HG03521 (cell line): ENCODE measurements around the gene ZNF311.
"Not testable (repeated sequence)": the region's sequence is repeated elsewhere in the genome, so short reads cannot be mapped to it uniquely, and the experiment has no call there.

Source experiments
- ATAC-seq: cut with Tn5 transposase; IDR thresholded peaks from one replicate; pipeline ENCODE4 v1.9.1; 2021; ENCODE audit warnings: mild to moderate bottlenecking, moderate library complexity; ENCODE audit not compliant: unreplicated experiment

The ZNF311 gene

GRCh38 chr6:28983838-28984237 is 21.3 kb downstream of the ZNF311 start:
- no peak for ATAC-seq

DNA sequence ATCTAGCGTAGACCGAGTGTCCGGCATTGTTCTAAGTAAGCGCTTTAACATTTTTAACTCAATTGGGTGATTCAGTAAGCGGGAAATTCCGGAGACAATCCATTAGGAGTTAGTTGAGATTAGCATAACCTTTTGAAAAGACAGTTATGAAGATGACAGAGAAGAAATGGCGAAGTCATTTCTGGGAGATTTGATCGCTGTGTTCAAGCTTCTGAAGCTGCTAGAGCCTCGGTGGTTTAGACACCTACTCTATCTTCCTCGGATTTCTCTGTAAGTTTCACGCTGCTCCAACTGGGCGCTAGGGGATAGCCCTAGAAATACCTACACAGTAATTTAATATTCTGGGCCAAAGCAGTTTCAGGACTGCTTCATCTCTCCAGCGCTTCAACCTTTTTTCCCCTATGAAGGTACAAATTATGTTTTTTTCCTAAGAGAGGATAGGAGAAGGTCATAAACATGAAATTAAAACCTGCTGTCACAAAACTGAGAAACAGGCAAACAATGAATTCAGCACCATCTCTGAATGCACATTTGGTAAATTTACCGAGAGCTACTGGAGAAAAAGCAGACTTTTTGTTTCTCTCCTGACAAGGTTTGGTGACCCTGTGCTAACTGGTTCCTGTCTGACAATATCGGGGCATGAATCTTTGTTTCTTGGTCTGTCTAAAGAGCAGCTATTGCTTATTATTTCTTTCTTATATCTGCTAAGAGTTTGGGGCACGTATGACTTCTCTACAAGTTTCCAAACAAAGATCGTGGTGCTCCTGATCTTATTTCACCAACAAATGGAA is 22.4 kb downstream of the ZNF311 start:
- ATAC-seq = no peak

DNA sequence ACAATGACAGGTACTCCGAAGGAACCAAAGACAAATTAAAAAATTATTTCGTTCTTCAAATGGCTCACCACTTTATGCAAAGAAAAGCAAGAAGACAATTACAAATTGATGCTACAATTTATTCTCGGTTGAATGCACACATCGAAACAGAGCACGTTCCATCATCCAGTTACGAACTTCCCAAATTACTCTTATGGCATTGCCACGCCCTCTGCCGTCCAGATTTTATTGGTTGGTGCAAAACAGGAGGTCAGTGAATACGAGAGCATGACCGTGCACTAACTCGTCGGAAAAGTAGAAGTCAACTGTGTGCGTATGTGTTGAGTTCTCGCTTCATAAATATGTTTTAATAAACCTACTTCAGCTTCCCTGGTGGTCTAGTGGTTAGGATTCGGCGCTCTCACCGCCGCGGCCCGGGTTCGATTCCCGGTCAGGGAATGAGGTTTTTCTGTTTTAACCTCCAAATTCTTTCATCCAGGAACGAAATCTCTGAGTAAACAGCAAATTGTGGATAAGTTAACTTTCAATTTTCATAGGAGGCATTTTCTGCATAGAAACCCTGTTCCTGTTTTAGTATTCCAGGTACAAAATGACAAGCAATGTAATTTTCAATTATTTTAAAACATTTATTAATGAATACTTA is 23.2 kb downstream of the ZNF311 start:
- no peak for ATAC-seq

GRCh38 chr6:28981431-28981832 is 23.7 kb downstream of the ZNF311 start:
- no peak for ATAC-seq

DNA sequence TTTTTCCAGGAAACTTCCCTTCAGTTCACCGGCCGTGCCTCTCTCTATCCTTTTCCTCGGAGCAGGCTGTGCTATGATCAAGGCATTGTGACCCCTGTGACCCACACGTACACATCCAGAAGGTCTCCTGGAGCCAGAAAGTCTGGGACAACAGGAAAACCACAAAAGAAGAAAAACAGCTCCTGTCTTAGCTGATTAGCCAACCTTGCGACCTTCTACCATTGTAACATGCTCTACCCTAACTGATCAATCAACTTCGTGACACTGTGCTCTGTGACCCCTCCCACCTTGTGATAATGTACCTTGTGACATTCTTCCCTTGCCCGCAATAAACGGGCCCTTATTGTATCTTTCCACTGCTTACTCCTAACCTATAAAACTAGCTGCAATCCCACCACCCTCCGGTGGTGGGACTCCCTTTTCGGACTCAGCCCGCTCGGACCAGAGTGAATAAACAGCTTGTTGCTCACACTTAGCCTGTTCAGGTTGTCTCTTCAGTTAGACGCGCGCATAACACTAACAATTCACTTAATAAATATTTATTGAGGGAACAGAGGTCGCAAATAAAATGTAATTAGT is 24.2 kb downstream of the ZNF311 start:
- no peak for ATAC-seq

GRCh38 chr6:28980137-28980851 is 24.8 kb downstream of the ZNF311 start:
- ATAC-seq = no peak

DNA sequence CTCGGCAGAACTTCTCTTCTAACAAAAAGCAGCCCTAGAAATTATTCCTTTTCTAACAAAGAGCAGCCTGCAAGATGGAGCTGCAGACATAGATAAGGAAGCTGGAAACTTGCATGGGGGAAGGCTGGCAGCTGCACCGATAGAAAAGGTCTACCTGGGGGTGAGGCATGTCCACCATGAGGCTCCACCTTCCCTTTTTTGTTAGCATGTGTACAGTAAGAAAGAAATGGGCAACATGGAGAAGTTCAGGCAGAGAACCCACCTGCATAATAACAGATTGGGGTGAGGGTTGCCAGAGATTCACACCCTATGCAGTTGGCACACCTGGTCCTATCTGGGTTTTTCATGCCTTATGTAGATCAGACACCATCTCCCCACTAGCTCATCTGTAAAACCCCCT is 25.4 kb downstream of the ZNF311 start:
- no peak for ATAC-seq

GRCh38 chr6:28978959-28979561 is 26.1 kb downstream of the ZNF311 start:
- no peak for ATAC-seq

- no peak for ATAC-seq
Observed at GRCh38 chr6:28978133-28978491, 27.0 kb downstream of the ZNF311 start.

DNA sequence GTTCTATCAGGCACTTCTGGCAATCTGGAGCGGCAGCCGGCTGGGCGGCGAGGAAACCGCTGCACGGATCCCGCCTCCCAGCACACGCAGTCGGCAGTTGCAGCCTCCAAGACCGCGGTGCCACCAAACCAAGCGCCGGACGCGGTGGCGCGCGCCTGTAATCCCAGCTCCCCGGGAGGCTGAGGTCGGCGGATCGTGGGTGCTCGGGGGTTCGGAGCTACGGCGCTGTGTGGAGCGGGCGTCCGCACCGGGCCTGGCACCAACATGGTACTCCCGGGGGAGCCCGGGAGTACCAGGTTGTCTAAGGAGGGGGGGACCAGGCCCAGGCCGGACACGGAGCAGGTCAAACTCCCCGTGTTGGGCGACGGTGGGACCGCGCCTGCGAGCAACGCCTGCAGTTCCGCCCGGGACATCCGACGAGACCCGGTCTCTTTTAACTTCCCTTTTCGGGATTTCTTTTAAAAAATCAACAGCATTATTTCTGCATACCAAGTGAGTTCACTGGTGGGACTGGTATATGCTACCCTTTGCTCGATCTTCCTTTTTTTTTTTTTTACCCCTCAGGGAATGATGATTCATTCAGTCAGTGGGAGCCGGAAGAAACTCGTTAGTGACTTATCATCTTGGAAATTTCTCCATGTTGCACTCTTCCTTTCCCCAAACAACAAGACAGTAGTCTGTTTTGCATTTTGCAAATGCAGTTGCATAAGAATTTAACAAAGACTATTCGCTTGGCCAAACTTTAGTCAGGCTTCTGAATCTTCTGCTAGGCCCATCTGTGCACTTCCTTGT is 27.6 kb downstream of the ZNF311 start:
- ATAC-seq = no peak

GRCh38 chr6:28976677-28977076 is 28.4 kb downstream of the ZNF311 start:
- ATAC-seq = no peak

DNA sequence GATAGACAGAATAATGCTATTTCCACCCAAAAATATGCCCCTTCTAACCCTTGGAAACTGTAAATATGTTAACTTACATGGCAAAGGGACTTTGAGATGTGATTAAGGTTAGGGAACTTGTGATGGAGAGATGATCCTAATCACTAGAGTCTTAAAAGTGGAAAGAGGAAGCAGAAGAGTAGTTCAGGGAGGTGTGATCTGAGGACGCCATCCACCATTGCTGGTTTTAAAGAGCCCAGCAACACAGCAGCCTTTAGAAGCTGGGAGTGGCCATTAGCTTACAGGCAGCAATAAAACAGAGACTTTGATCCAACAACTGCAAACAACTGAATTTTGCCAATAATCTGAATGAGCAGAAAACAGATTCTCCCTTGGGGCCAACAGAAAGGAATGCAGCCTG is 30.6 kb downstream of the ZNF311 start:
- no peak for ATAC-seq

- ATAC-seq = not testable (repeated sequence)
Observed at GRCh38 chr6:28970056-28970455, 35.1 kb downstream of the ZNF311 start.

- no peak for ATAC-seq
Observed at GRCh38 chr6:28969129-28969528, 36.0 kb downstream of the ZNF311 start.

DNA sequence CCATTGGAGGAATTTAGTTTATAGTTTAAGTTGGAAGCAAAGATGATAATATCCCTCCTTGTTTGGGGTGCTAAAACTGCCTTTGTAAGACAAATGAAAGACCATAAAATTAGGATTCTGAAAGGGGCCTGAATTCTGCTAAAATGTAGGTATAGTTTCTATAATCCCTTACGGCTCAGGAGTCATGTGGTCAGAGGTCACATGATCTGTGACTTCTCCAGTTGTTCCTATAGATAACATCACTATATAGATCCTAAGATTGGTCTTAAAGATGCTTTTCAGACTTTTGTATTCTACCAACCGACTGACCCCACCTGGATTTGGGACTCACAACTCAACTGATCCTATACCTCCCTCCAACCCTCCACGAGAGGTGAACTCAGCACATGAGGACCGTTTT is 36.6 kb downstream of the ZNF311 start:
- no peak for ATAC-seq

GRCh38 chr6:28965706-28966105 is 39.4 kb downstream of the ZNF311 start:
- ATAC-seq = no peak

GRCh38 chr6:28960846-28961500 is 44.1 kb downstream of the ZNF311 start:
- no peak for ATAC-seq

GRCh38 chr6:28958561-28959243 is 46.4 kb downstream of the ZNF311 start:
- ATAC-seq = not testable (repeated sequence)

DNA sequence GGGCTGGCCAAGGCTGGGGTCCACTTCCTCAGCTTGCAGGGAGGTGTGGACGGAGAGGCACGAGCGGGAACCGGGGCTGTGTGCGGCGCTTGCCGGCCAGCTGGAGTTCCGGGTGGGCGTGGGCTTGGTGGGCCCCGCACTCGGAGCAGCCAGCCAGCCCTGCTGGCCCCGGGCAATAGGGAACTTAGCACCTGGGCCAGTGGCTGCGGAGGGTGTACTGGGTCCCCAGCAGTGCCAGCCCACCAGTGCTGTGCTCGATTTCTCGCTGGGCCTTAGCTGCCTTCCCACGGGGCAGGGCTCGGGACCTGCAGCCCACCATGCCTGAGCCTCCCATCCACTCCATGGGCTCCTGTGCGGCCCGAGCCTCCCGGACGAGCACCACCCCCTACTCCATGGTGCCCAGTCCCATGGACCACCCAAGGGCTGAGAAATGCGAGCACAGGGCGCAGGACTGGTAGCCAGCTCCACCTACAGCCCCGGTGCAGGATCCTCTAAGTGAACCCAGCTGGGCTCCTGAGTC is 47.3 kb downstream of the ZNF311 start:
- ATAC-seq = not testable (repeated sequence)
